Vagina (tissue), 1 donor: Measurements from ENCODE around the gene ZDHHC16. TPM values are rescaled to one million over a fixed set of nuclear protein-coding genes. Genes with fewer than 3 reads are reported as not detected.

ENCODE experiments used
- small RNA-seq: library from RNA; depleted of rRNA; stranded (forward); fragments of <200 nt; gene quantifications from one replicate; pipeline ENCODE3, GENCODE V24; 2016
- total RNA-seq: library from RNA; depleted of rRNA; stranded (reverse); fragments of >200 nt; gene quantifications from one replicate; pipeline ENCODE4 v1.2.3, GENCODE V29; 2016

Gene ZDHHC16
- total RNA-seq, 1 donor from 2014 or later: 27.3 TPM

Small RNA genes within 50 kb of the gene (small RNA-seq; reads per million reads assigned to genes)
- not detected for gene RF00019

Other genes starting within 250 kb of the ZDHHC16 start
- 3.9 TPM for gene ARHGAP19, start 153.5 kb upstream of the ZDHHC16 start, total RNA-seq
- 4.4 TPM for gene FRAT1, start 126.9 kb upstream of the ZDHHC16 start, total RNA-seq
- gene FRAT2, start 111.4 kb upstream of the ZDHHC16 start, total RNA-seq: 8.6 TPM
- 32.7 TPM for gene RRP12, start 44.8 kb upstream of the ZDHHC16 start, total RNA-seq
- 224 TPM for gene PGAM1, start 20.0 kb upstream of the ZDHHC16 start, total RNA-seq
- gene EXOSC1, start 169 bp upstream of the ZDHHC16 start, total RNA-seq: 37.6 TPM
- gene MMS19, start 52.2 kb downstream of the ZDHHC16 start, total RNA-seq: 92.6 TPM
- gene UBTD1, start 52.7 kb downstream of the ZDHHC16 start, total RNA-seq: 18.4 TPM
- gene ANKRD2, start 126.6 kb downstream of the ZDHHC16 start, total RNA-seq: not detected
- 0.98 TPM for gene HOGA1, start 138.2 kb downstream of the ZDHHC16 start, total RNA-seq
- not detected for gene C10orf62, start 143.5 kb downstream of the ZDHHC16 start, total RNA-seq
- 1.7 TPM for gene MORN4, start 187.3 kb downstream of the ZDHHC16 start, total RNA-seq
- gene PI4K2A, start 194.5 kb downstream of the ZDHHC16 start, total RNA-seq: 17.7 TPM
- gene AVPI1, start 241.1 kb downstream of the ZDHHC16 start, total RNA-seq: 125 TPM